SH-SY5Y (cell line): Measurements from ENCODE around the gene SYT3.

Source experiments
- GATA2 ChIP-seq: IDR thresholded peaks from 2 replicates; pipeline ENCODE4 v1.6.1; 2011; ENCODE audit warnings: mild to moderate bottlenecking, low read depth, low read length
- GATA3 ChIP-seq: IDR thresholded peaks from 2 replicates; pipeline ENCODE4 v1.6.1; 2011; ENCODE audit warnings: low read depth, mild to moderate bottlenecking, low read length, moderate library complexity

DNA sequence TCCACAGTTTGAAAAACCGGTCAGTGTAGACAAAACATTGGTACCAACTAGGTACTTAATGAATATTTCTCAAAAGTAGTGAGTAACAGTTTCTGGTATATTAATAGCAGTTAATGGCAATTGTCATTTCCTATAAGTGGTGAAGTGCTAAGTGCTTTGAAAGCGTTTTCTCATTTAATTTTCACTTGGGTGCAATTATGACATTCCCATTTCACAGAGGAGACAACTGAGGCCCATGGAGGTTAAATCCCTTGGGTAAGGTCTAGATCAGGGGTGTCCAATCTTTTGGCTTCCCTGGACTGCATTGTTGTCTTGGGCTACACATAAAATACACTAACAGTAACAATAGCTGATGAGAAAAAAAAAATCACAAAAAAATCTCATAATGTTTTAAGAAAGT is 687 bp upstream of the SYT3 start:
- no peak for TF ChIP-seq GATA2
- TF ChIP-seq GATA3: no peak
